Measurements from ENCODE around the gene HTATSF1.

DNA sequence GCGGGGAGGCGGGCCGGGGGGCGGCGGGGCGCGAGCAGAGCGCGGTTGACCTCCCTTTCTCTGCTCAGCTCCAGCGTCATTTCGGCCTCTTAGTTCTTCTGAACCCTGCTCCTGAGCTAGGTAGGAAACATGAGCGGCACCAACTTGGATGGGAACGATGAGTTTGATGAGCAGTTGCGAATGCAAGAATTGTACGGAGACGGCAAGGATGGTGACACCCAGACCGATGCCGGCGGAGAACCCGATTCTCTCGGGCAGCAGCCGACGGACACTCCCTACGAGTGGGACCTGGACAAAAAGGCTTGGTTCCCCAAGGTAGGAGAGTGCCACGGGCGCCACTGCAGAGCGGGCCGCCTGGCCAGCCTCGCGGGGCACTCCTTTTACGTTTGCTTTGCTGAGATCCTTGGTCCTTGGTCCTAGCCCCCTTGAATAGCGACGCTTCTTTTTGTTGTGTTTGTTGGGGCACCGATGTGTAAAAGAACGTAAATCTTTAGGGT is at the start of gene HTATSF1:
- TF ChIP-seq, protein P1, sequence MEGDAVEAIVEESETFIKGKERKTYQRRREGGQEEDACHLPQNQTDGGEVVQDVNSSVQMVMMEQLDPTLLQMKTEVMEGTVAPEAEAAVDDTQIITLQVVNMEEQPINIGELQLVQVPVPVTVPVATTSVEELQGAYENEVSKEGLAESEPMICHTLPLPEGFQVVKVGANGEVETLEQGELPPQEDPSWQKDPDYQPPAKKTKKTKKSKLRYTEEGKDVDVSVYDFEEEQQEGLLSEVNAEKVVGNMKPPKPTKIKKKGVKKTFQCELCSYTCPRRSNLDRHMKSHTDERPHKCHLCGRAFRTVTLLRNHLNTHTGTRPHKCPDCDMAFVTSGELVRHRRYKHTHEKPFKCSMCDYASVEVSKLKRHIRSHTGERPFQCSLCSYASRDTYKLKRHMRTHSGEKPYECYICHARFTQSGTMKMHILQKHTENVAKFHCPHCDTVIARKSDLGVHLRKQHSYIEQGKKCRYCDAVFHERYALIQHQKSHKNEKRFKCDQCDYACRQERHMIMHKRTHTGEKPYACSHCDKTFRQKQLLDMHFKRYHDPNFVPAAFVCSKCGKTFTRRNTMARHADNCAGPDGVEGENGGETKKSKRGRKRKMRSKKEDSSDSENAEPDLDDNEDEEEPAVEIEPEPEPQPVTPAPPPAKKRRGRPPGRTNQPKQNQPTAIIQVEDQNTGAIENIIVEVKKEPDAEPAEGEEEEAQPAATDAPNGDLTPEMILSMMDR (IDR thresholded peaks at IDR 0.05): no peak
- TF ChIP-seq POLR2A (IDR thresholded peaks at IDR 0.05): peak in 1 of 4 donors; percentile 37
